Naive thymus-derived CD4-positive, alpha-beta T cell (primary cell): ENCODE measurements around the gene CALM1. TPM values are rescaled to one million over a fixed set of nuclear protein-coding genes. Genes with fewer than 3 reads are reported as not detected.

Experiments
- ATAC-seq: fragments of 150-1000 bp; cut with Tn5 transposase; 2 replicates; pipeline ENCODE4 v1.10.0; 2021; ENCODE audit warnings: mild to moderate bottlenecking, moderate library complexity
- CTCF ChIA-PET: fragments of 350-600 bp; sonication (Branson Sonifier 250); formaldehyde crosslinking; loops from one replicate; lab custom pipeline; 2021; ENCODE audit warnings: antibody characterized with exemption; lab: Charles Lee
- POLR2A ChIA-PET: fragments of 350-600 bp; sonication (Branson Sonifier 250); formaldehyde crosslinking; loops from one replicate; lab custom pipeline; 2021; ENCODE audit warnings: antibody characterized with exemption, inconsistent platforms; lab: Charles Lee
- DNase-seq, 9 donors: peaks; one replicate each; pipeline versions ENCODE4 v3.0.0 to v3.0.0-alpha.2; 2020 to 2022; ENCODE audit warnings: mixed read lengths in 1 of 9
- H3K27ac ChIP-seq: one replicate; pipeline ENCODE4 v1.7.0; 2013; ENCODE audit warnings: mild to moderate bottlenecking, low read depth, low read length, moderate library complexity
- H3K27me3 ChIP-seq, 2 donors: one replicate each; pipeline ENCODE4 v1.7.0; 2013; ENCODE audit warnings: low read length in 2 of 2, mild to moderate bottlenecking in 2 of 2, moderate library complexity in 2 of 2; ENCODE audit not compliant: control insufficient read depth in 2 of 2, insufficient read depth in 2 of 2
- H3K36me3 ChIP-seq, 3 experiments: 1 replicate in 2 of 3; 2 replicates in 1 of 3; pipeline ENCODE4 v1.7.0; 2013; ENCODE audit warnings: low read length in 3 of 3, mild to moderate bottlenecking in 3 of 3, moderate library complexity in 1 of 3; ENCODE audit not compliant: insufficient read depth in 3 of 3, control insufficient read depth in 2 of 3
- H3K4me1 ChIP-seq, 2 donors: one replicate each; pipeline ENCODE4 v1.7.0; 2013; ENCODE audit warnings: low read length in 2 of 2, mild to moderate bottlenecking in 2 of 2, moderate library complexity in 1 of 2; ENCODE audit not compliant: control insufficient read depth in 2 of 2, insufficient read depth in 2 of 2
- H3K4me3 ChIP-seq: 2 replicates; pipeline ENCODE4 v1.7.0; 2013; ENCODE audit warnings: mild to moderate bottlenecking, low read length
- H3K9me3 ChIP-seq, 3 experiments: 1 replicate in 2 of 3; 2 replicates in 1 of 3; pipeline ENCODE4 v1.7.0; 2013; ENCODE audit warnings: low read length in 3 of 3; ENCODE audit not compliant: control insufficient read depth in 2 of 3
- H3K27ac Mint-ChIP-seq, 9 donors: one replicate each; pipeline ENCODE4 v1.8.0; 2020 to 2022; ENCODE audit warnings: mixed read lengths in 9 of 9, mild to moderate bottlenecking in 8 of 9, moderate library complexity in 5 of 9, inconsistent platforms in 2 of 9
- H3K27me3 Mint-ChIP-seq, 5 donors: one replicate each; pipeline ENCODE4 v1.8.0; 2021 to 2022; ENCODE audit warnings: mixed read lengths in 5 of 5, mild to moderate bottlenecking in 1 of 5
- H3K36me3 Mint-ChIP-seq, 5 donors: one replicate each; pipeline ENCODE4 v1.8.0; 2020 to 2022; ENCODE audit warnings: mixed read lengths in 5 of 5, mild to moderate bottlenecking in 3 of 5, inconsistent platforms in 1 of 5
- H3K4me1 Mint-ChIP-seq, 7 donors: one replicate each; pipeline ENCODE4 v1.8.0; 2020 to 2022; ENCODE audit warnings: mixed read lengths in 7 of 7, mild to moderate bottlenecking in 3 of 7, inconsistent platforms in 1 of 7
- H3K4me3 Mint-ChIP-seq, 10 donors: one replicate each; pipeline ENCODE4 v1.8.0; 2020 to 2022; ENCODE audit warnings: mild to moderate bottlenecking in 10 of 10, mixed read lengths in 10 of 10, moderate library complexity in 6 of 10, inconsistent platforms in 2 of 10
- H3K9me3 Mint-ChIP-seq, 11 donors: one replicate each; pipeline ENCODE4 v1.8.0; 2020 to 2022; ENCODE audit warnings: mixed read lengths in 11 of 11, mild to moderate bottlenecking in 4 of 11, inconsistent platforms in 1 of 11, moderate library complexity in 1 of 11
- intact Hi-C, 2 donors: fragments of 100-400 bp; cut with micrococcal nuclease; formaldehyde crosslinking; loops; one replicate each; pipeline ENCODE4 v1.15.1; 2023
- polyA plus RNA-seq, 2 donors: library from polyadenylated mRNA; unstranded; fragments of 300-500 nt; fragmentation: Illumina TruSeq; gene quantifications; one replicate each; pipeline ENCODE4 v1.2.3, GENCODE V29; 2021
- total RNA-seq, 6 experiments: library from RNA in 5 of 6; stranded (reverse) in 5 of 6; gene quantifications; 1 replicate in 5 of 6; 2 replicates in 1 of 6; pipeline ENCODE4 v1.2.3 and lab custom pipeline; 2021 to 2026

The CALM1 gene
- total and polyA plus RNA-seq, 7 experiments from 2014 or later: 611 to 2,295 (median 699) TPM

DNA sequence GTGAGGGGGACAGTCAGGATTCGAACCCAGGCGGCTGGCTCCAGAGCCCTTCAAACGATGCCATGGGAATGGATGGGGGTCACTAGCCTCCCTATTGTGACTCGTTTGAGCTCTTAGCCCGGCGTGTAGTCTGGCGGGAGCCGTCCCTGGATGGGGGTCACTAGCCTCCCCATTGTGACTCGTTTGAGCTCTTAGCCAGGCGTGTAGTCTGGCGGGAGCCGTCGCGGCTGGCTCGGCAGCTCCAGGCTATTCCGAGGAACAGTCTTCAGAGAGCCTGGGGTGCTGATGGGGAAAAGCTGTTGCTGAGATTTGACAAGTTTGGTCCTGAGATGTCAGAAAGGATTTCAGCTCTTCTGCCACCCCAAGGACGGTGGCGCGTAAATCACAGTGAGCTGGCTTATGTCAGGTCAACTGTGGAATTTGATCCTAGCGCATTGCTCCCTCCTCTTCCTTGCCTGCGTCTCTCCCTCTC is 58.3 kb downstream of the CALM1 start:
- no peak overlapping the region for H3K4me3 ChIP-seq
- ChIA-PET POLR2A (no interaction called here), CTCF (no interaction called here)
- intact Hi-C loops: no loop called here
- no peaks in the 10 kb centered on the region for H3K36me3 Mint-ChIP-seq
- peaks cover 0 to 13% (median 0%) of the 10 kb centered on the region in 7 donors for H3K4me1 Mint-ChIP-seq
- H3K4me1 ChIP-seq: no peaks in the 10 kb centered on the region
- H3K27ac Mint-ChIP-seq: no peak overlapping the region
- H3K27me3 ChIP-seq: no peaks in the 10 kb centered on the region
- no peaks in the 10 kb centered on the region for H3K9me3 ChIP-seq
- H3K9me3 Mint-ChIP-seq: no peaks in the 10 kb centered on the region
- no peak overlapping the region for H3K27ac ChIP-seq
- no peak overlapping the region for H3K4me3 Mint-ChIP-seq
- DNase-seq (no peak), ATAC-seq (no peak)
- H3K27me3 Mint-ChIP-seq: no peaks in the 10 kb centered on the region
- H3K36me3 ChIP-seq: no peaks in the 10 kb centered on the region

DNA sequence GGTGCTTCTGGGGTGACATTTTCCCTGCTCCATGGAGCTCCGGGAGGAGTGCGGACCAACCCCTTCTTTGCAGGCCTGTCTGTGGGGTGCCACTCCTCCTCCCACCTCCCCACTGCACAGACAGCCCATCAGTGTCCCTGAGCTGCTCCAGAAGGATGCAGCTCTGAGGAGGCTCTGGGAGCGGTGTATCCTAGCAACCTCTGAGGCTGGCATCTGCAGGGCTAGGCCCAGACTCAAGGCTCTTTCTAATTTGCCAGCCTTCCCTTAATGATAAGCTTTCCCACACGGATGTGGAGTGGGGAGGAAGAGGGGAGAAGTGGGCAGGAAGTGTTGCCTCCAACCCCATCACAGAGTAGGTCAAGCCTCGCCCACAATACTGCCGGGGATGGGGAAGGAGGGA is 59.7 kb downstream of the CALM1 start:
- CTCF ChIA-PET: no interaction called here
- Mint-ChIP-seq H3K9me3 (no peaks in the 10 kb centered on the region), H3K36me3 (no peaks in the 10 kb centered on the region), H3K27me3 (no peaks in the 10 kb centered on the region), H3K27ac (no peak overlapping the region), H3K4me1 (peaks cover 0 to 13% (median 0%) of the 10 kb centered on the region in 7 donors), H3K4me3 (no peak overlapping the region)
- Histone ChIP-seq H3K27me3 (no peaks in the 10 kb centered on the region), H3K27ac (no peak overlapping the region), H3K9me3 (no peaks in the 10 kb centered on the region), H3K36me3 (no peaks in the 10 kb centered on the region), H3K4me3 (no peak overlapping the region), H3K4me1 (no peaks in the 10 kb centered on the region)
- intact Hi-C loops: no loop called here
- ATAC-seq (no peak), DNase-seq (no peak)
- POLR2A ChIA-PET: no interaction called here

DNA sequence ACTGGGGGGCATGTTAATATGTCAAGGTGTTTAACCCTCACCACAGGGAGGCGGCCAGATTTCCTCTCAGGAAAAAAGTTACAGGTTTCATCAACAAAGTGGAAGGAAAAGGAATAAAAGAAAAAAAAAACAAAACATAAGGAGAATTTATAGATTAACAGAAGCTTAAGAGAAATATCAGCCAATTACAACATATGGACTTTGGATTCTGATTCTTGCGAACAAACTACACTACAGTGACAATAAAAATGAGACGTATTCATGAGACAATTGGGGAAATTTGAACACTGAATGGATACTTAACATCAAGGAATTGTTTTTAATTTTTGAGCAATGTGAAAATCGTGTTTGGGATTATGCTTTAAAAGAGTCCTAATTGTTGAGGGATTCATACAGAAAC is 60.4 kb downstream of the CALM1 start:
- H3K9me3 Mint-ChIP-seq: no peaks in the 10 kb centered on the region
- no peaks in the 10 kb centered on the region for H3K36me3 Mint-ChIP-seq
- no peaks in the 10 kb centered on the region for H3K27me3 Mint-ChIP-seq
- Histone ChIP-seq H3K27ac (no peak overlapping the region), H3K27me3 (no peaks in the 10 kb centered on the region), H3K4me3 (no peak overlapping the region), H3K36me3 (no peaks in the 10 kb centered on the region), H3K4me1 (no peaks in the 10 kb centered on the region), H3K9me3 (no peaks in the 10 kb centered on the region)
- ChIA-PET POLR2A (no interaction called here), CTCF (no interaction called here)
- ATAC-seq (no peak), DNase-seq (no peak)
- H3K4me3 Mint-ChIP-seq: no peak overlapping the region
- intact Hi-C loops: no loop called here
- H3K4me1 Mint-ChIP-seq: peaks cover 0 to 7% (median 0%) of the 10 kb centered on the region in 7 donors
- no peak overlapping the region for H3K27ac Mint-ChIP-seq

Other genes with a start within 250 kb of the CALM1 start
- gene PSMC1, start 140.5 kb upstream of the CALM1 start, total RNA-seq: 100 to 1,000 TPM in 1 of 5 experiments, 10 to 100 TPM in 4; 47.9 to 101 (median 58.2) TPM
- gene PSMC1, start 140.5 kb upstream of the CALM1 start, polyA plus RNA-seq: 10 to 100 TPM; 88.4 to 97.3 TPM
- 10 to 100 TPM; 23.6 to 30.2 (median 28.7) TPM for gene NRDE2, start 65.1 kb upstream of the CALM1 start, total RNA-seq
- gene NRDE2, start 65.1 kb upstream of the CALM1 start, polyA plus RNA-seq: 1 to 10 TPM; 8.4 to 8.5 TPM